ENCODE measurements around the gene FEN1.

Gene FEN1

GRCh38 chr11:61760946-61761345, 31.8 kb upstream of the FEN1 start:
- Histone ChIP-seq H3K36me3 (ENCODE audit: control insufficient read depth, low read length) (no peaks in the 10 kb centered on the region), H3K4me3 (ENCODE audit: low read length) (no peak overlapping the region), H3K27me3 (ENCODE audit: control insufficient read depth, low read length) (no peaks in the 10 kb centered on the region), H3K9me2 (replicated peaks; ENCODE audit: control insufficient read depth, low read length) (no peaks in the 10 kb centered on the region), H3F3A (ENCODE audit: control insufficient read depth, insufficient read depth) (no peaks in the 10 kb centered on the region), H3K79me2 (ENCODE audit: control insufficient read depth, low read length) (no peaks in the 10 kb centered on the region), H3K4me1 (ENCODE audit: control insufficient read depth, low read length) (no peaks in the 10 kb centered on the region), H3K27ac (ENCODE audit: low read depth, low read length) (no peak overlapping the region), H3K4me2 (ENCODE audit: low read length) (no peak overlapping the region), H3K9me3 (ENCODE audit: control insufficient read depth, insufficient read depth, low read length) (no peaks in the 10 kb centered on the region), H4K20me1 (ENCODE audit: control insufficient read depth, insufficient read depth, low read depth, low read length) (no peaks in the 10 kb centered on the region)
- TF ChIP-seq CTCF (IDR thresholded peaks at IDR 0.05; ENCODE audit: low read depth, low read length, poor library complexity, severe bottlenecking) (no peak), EZH2phosphoT487 (IDR thresholded peaks at IDR 0.05; ENCODE audit: borderline replicate concordance, low read length) (no peak)

DNA sequence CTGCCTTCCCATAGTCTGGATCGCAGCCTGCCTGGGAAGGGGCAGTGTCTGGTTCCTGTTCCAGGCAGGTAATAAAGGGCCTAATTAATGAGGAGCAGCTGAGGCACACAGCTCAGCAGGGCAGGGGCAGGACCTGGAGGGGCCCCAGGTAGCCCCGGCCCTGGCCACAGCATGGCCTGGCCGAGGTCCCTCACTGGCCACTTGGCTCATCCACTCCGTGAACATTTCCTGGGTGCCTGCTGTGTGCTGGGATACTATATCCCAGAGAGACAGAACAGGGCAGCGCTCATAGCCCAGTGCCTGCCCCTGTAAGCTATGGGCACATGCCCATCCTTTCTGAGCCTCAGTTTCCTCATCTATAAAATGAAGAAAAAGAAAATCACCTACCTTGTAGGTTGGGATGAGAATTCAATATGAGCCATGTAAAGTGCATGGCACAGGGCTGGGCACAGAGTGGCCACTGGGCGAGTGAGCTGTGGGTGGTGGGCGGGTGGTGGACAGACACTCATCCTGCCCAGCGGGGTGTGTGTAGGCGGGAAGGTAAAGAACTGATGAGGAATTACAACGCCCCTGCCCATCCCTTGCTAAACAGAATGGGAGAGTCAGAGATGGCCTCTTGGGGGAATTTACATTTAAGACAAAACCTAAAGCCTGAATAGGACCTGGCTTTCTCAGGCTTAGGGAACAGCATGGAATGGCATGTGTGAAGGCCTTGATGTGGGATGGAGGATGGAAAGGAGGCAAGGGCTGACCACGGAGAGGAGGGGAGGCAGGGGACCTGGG, 31.1 kb upstream of the FEN1 start:
- Histone ChIP-seq H3F3A (ENCODE audit: control insufficient read depth, insufficient read depth) (no peaks in the 10 kb centered on the region), H4K20me1 (ENCODE audit: control insufficient read depth, insufficient read depth, low read depth, low read length) (no peaks in the 10 kb centered on the region), H3K4me2 (ENCODE audit: low read length) (no peak overlapping the region), H3K36me3 (ENCODE audit: control insufficient read depth, low read length) (no peaks in the 10 kb centered on the region), H3K4me1 (ENCODE audit: control insufficient read depth, low read length) (no peaks in the 10 kb centered on the region), H3K79me2 (ENCODE audit: control insufficient read depth, low read length) (no peaks in the 10 kb centered on the region), H3K27me3 (ENCODE audit: control insufficient read depth, low read length) (no peaks in the 10 kb centered on the region), H3K27ac (ENCODE audit: low read depth, low read length) (no peak overlapping the region), H3K9me2 (replicated peaks; ENCODE audit: control insufficient read depth, low read length) (no peaks in the 10 kb centered on the region), H3K4me3 (ENCODE audit: low read length) (no peak overlapping the region), H3K9me3 (ENCODE audit: control insufficient read depth, insufficient read depth, low read length) (no peaks in the 10 kb centered on the region)
- no peak for TF ChIP-seq CTCF (IDR thresholded peaks at IDR 0.05; ENCODE audit: low read depth, low read length, poor library complexity, severe bottlenecking)
- no peak for TF ChIP-seq EZH2phosphoT487 (IDR thresholded peaks at IDR 0.05; ENCODE audit: borderline replicate concordance, low read length)

- H3K36me3 ChIP-seq (ENCODE audit: control insufficient read depth, low read length) = no peaks in the 10 kb centered on the region
- no peaks in the 10 kb centered on the region for H3K79me2 ChIP-seq (ENCODE audit: control insufficient read depth, low read length)
- no peak overlapping the region for H3K27ac ChIP-seq (ENCODE audit: low read depth, low read length)
- no peaks in the 10 kb centered on the region for H3K9me2 ChIP-seq (replicated peaks; ENCODE audit: control insufficient read depth, low read length)
- no peaks in the 10 kb centered on the region for H3F3A ChIP-seq (ENCODE audit: control insufficient read depth, insufficient read depth)
- no peak overlapping the region for H3K4me3 ChIP-seq (ENCODE audit: low read length)
- no peaks in the 10 kb centered on the region for H3K27me3 ChIP-seq (ENCODE audit: control insufficient read depth, low read length)
- H3K4me2 ChIP-seq (ENCODE audit: low read length) = no peak overlapping the region
- no peak for TF ChIP-seq EZH2phosphoT487 (IDR thresholded peaks at IDR 0.05; ENCODE audit: borderline replicate concordance, low read length)
- no peak for TF ChIP-seq CTCF (IDR thresholded peaks at IDR 0.05; ENCODE audit: low read depth, low read length, poor library complexity, severe bottlenecking)
- no peaks in the 10 kb centered on the region for H3K4me1 ChIP-seq (ENCODE audit: control insufficient read depth, low read length)
- H3K9me3 ChIP-seq (ENCODE audit: control insufficient read depth, insufficient read depth, low read length) = no peaks in the 10 kb centered on the region
- H4K20me1 ChIP-seq (ENCODE audit: control insufficient read depth, insufficient read depth, low read depth, low read length) = no peaks in the 10 kb centered on the region
Measured at GRCh38 chr11:61762223-61762615, 30.5 kb upstream of the FEN1 start.
